DND-41 (cell line): ENCODE results near the gene TUFM.
A peak's percentile ranks its signal among the peaks of the same experiment; 100 is the strongest.
"Not testable (repeated sequence)": the region's sequence is repeated elsewhere in the genome, so short reads cannot be mapped to it uniquely, and the experiment has no call there.

ENCODE experiments used
- ATAC-seq: fragments of 200-7000 bp; cut with Tn5 transposase; 3 replicates; pipeline ENCODE4 v1.9.1; 2021; ENCODE audit warnings: low read depth; ENCODE audit not compliant: insufficient read depth
- DNase-seq: peaks from one replicate; pipeline ENCODE4 v3.0.0-alpha.2; 2020
- H2AFZ ChIP-seq: 2 replicates; pipeline ENCODE4 v1.6.0; 2012; ENCODE audit warnings: low read depth, low read length
- H3K27ac ChIP-seq: 2 replicates; pipeline ENCODE4 v1.5.1; 2012; ENCODE audit warnings: low read length, inconsistent platforms
- H3K27me3 ChIP-seq: fragments of 200-600 bp; sonication (generic); 2 replicates; pipeline ENCODE4 v1.6.0; 2012; ENCODE audit warnings: low read length, mild to moderate bottlenecking, inconsistent platforms; ENCODE audit not compliant: insufficient read depth, poor library complexity
- H3K36me3 ChIP-seq: 2 replicates; pipeline ENCODE4 v1.5.1; 2012; ENCODE audit warnings: low read length, inconsistent platforms; ENCODE audit not compliant: insufficient read depth
- H3K4me1 ChIP-seq: 2 replicates; pipeline ENCODE4 v1.5.1; 2012; ENCODE audit warnings: mild to moderate bottlenecking, low read length; ENCODE audit not compliant: insufficient read depth
- H3K4me2 ChIP-seq: 2 replicates; pipeline ENCODE4 v1.6.0; 2012; ENCODE audit warnings: mild to moderate bottlenecking, moderate library complexity, low read length, inconsistent platforms; ENCODE audit not compliant: insufficient read depth
- H3K4me3 ChIP-seq, 2 experiments: fragments of 200-600 bp in 1 of 2; shearing (Covaris generic) in 1 of 2; 2 replicates each; pipeline ENCODE4 v1.5.1; 2012 to 2016; ENCODE audit warnings: inconsistent platforms in 2 of 2, low read length in 2 of 2, mild to moderate bottlenecking in 2 of 2, low read depth in 1 of 2, moderate library complexity in 1 of 2
- H3K79me2 ChIP-seq: 2 replicates; pipeline ENCODE4 v1.6.0; 2012; ENCODE audit warnings: low read length, inconsistent platforms; ENCODE audit not compliant: insufficient read depth
- H3K9ac ChIP-seq: 2 replicates; pipeline ENCODE4 v1.6.0; 2012; ENCODE audit warnings: low read depth, mild to moderate bottlenecking, inconsistent platforms, low read length, moderate library complexity
- H3K9me3 ChIP-seq: 2 replicates; pipeline ENCODE4 v1.5.1; 2012; ENCODE audit warnings: low read length, moderate library complexity, mild to moderate bottlenecking, inconsistent platforms; ENCODE audit not compliant: insufficient read depth, severe bottlenecking
- H4K20me1 ChIP-seq: 2 replicates; pipeline ENCODE4 v1.6.0; 2012; ENCODE audit warnings: low read length; ENCODE audit not compliant: insufficient read depth
- CTCF ChIP-seq: IDR thresholded peaks from 2 replicates; pipeline ENCODE4 v1.5.1; 2012; ENCODE audit warnings: borderline replicate concordance, low read length, moderate library complexity, mild to moderate bottlenecking; ENCODE audit not compliant: poor library complexity, severe bottlenecking; ENCODE audit errors: extremely low read depth
- EZH2 ChIP-seq: IDR thresholded peaks from 3 replicates; pipeline ENCODE4 v1.6.1; 2012; ENCODE audit warnings: borderline replicate concordance, low read depth, mild to moderate bottlenecking, moderate library complexity, low read length, inconsistent platforms; ENCODE audit not compliant: severe bottlenecking

The TUFM gene

GRCh38 chr16:28821874-28822519 is 24.2 kb downstream of the TUFM start:
- H3K9ac ChIP-seq: peak overlapping the region; percentile 100
- H4K20me1 ChIP-seq: peaks cover 30% of the 10 kb centered on the region
- H3K79me2 ChIP-seq: peaks cover 48% of the 10 kb centered on the region
- no peak for DNase-seq
- TF ChIP-seq EZH2: no peak
- TF ChIP-seq CTCF: no peak
- peaks cover 35% of the 10 kb centered on the region for H3K4me1 ChIP-seq
- peak overlapping the region; percentile 75 for H3K4me2 ChIP-seq
- H3K27ac ChIP-seq: peak overlapping the region; percentile 95
- peak overlapping the region; percentile 90 for H2AFZ ChIP-seq
- H3K4me3 ChIP-seq: peak overlapping the region; percentile 81 to 84
- H3K27me3 ChIP-seq: no peaks in the 10 kb centered on the region
- no peak for ATAC-seq
- no peaks in the 10 kb centered on the region for H3K9me3 ChIP-seq
- H3K36me3 ChIP-seq: peaks cover 34% of the 10 kb centered on the region

GRCh38 chr16:28820546-28820945 is 25.6 kb downstream of the TUFM start:
- H3K4me1 ChIP-seq: peaks cover 24% of the 10 kb centered on the region
- H3K9ac ChIP-seq, H3K4me3 ChIP-seq, H3K27ac ChIP-seq, H3K27me3 ChIP-seq, H2AFZ ChIP-seq, H3K4me2 ChIP-seq, DNase-seq, ATAC-seq, H3K9me3 ChIP-seq: not testable (repeated sequence)
- peaks cover 33% of the 10 kb centered on the region for H3K79me2 ChIP-seq
- H4K20me1 ChIP-seq: peaks cover 16% of the 10 kb centered on the region
- H3K36me3 ChIP-seq: peaks cover 20% of the 10 kb centered on the region

GRCh38 chr16:28820016-28820415 is 26.1 kb downstream of the TUFM start:
- ATAC-seq (no peak), DNase-seq (no peak)
- Histone ChIP-seq H3K36me3 (peaks cover 15% of the 10 kb centered on the region), H3K4me1 (peaks cover 19% of the 10 kb centered on the region), H3K9ac (no peak overlapping the region), H3K4me2 (no peak overlapping the region), H3K9me3 (no peaks in the 10 kb centered on the region), H3K79me2 (peaks cover 28% of the 10 kb centered on the region), H3K27me3 (no peaks in the 10 kb centered on the region), H2AFZ (no peak overlapping the region), H4K20me1 (peaks cover 11% of the 10 kb centered on the region), H3K4me3 (no peak overlapping the region), H3K27ac (no peak overlapping the region)
- no peak for TF ChIP-seq EZH2
- no peak for TF ChIP-seq CTCF

- not testable (repeated sequence) for H3K36me3 ChIP-seq, H3K27me3 ChIP-seq, H2AFZ ChIP-seq, ATAC-seq, H3K4me3 ChIP-seq, H3K27ac ChIP-seq, H3K79me2 ChIP-seq, H4K20me1 ChIP-seq, H3K4me1 ChIP-seq, DNase-seq, H3K4me2 ChIP-seq, H3K9ac ChIP-seq, H3K9me3 ChIP-seq
These were observed 38.6 kb downstream of the TUFM start for GRCh38 chr16:28807445-28808120.
